Type B pancreatic cell (in vitro differentiated cells): Measurements from ENCODE around the gene MRPL9. TPM values are rescaled to one million over a fixed set of nuclear protein-coding genes. Genes with fewer than 3 reads are reported as not detected.
A peak's percentile ranks its signal among the peaks of the same experiment; 100 is the strongest.

ENCODE experiments used
- DNase-seq: peaks from one replicate; pipeline ENCODE4 v3.0.0; 2021; ENCODE audit warnings: mixed read lengths; ENCODE audit not compliant: unreplicated experiment; ENCODE audit errors: extremely low spot score
- H3K27ac Mint-ChIP-seq: 2 replicates; pipeline ENCODE4 v1.8.0; 2021; ENCODE audit warnings: mild to moderate bottlenecking, mixed read lengths
- H3K27me3 Mint-ChIP-seq: 2 replicates; pipeline ENCODE4 v1.8.0; 2021; ENCODE audit warnings: mixed read lengths
- H3K36me3 Mint-ChIP-seq: 2 replicates; pipeline ENCODE4 v1.8.0; 2021; ENCODE audit warnings: mixed read lengths
- H3K4me1 Mint-ChIP-seq: one replicate; pipeline ENCODE4 v1.8.0; 2021; ENCODE audit warnings: mixed read lengths; ENCODE audit not compliant: unreplicated experiment
- H3K4me3 Mint-ChIP-seq: 2 replicates; pipeline ENCODE4 v1.8.0; 2021; ENCODE audit warnings: mild to moderate bottlenecking, mixed read lengths
- H3K9me3 Mint-ChIP-seq: 2 replicates; pipeline ENCODE4 v1.8.0; 2021; ENCODE audit warnings: mixed read lengths
- CTCF ChIP-seq: fragments of 200-600 bp; sonication (generic); conservative IDR thresholded peaks from 2 replicates; pipeline ENCODE4 v1.5.0; 2021; ENCODE audit warnings: antibody characterized with exemption, mild to moderate bottlenecking
- total RNA-seq: library from RNA; stranded (reverse); gene quantifications from 2 replicates; pipeline ENCODE4 v1.2.1, GENCODE V29; 2021; ENCODE audit warnings: low replicate concordance

The MRPL9 gene
- total RNA-seq, 1 donor from 2014 or later, result 92.1 TPM

GRCh38 chr1:151728151-151729054 lies 34.9 kb downstream of the MRPL9 start:
- H3K27me3 Mint-ChIP-seq, result peaks cover 53% of the 10 kb centered on the region
- H3K36me3 Mint-ChIP-seq, result no peaks in the 10 kb centered on the region
- H3K9me3 Mint-ChIP-seq, result no peaks in the 10 kb centered on the region
- no peak overlapping the region for H3K27ac Mint-ChIP-seq
- peaks cover 5% of the 10 kb centered on the region for H3K4me1 Mint-ChIP-seq
- DNase-seq, result no peak
- peak overlapping the region; percentile 62 for H3K4me3 Mint-ChIP-seq
- no peak for TF ChIP-seq CTCF

- peaks cover 85% of the 10 kb centered on the region for H3K27me3 Mint-ChIP-seq
- no peaks in the 10 kb centered on the region for H3K36me3 Mint-ChIP-seq
- TF ChIP-seq CTCF, result no peak
- no peaks in the 10 kb centered on the region for H3K9me3 Mint-ChIP-seq
- peaks cover 10% of the 10 kb centered on the region for H3K4me1 Mint-ChIP-seq
- no peak for DNase-seq
- no peak overlapping the region for H3K4me3 Mint-ChIP-seq
- H3K27ac Mint-ChIP-seq, result no peak overlapping the region
Measured at GRCh38 chr1:151723726-151724370, 39.4 kb downstream of the MRPL9 start.

- DNase-seq, result no peak
- no peak for TF ChIP-seq CTCF
- Mint-ChIP-seq H3K27me3 (peaks cover 88% of the 10 kb centered on the region), H3K27ac (no peak overlapping the region), H3K4me1 (peaks cover 20% of the 10 kb centered on the region), H3K36me3 (no peaks in the 10 kb centered on the region), H3K9me3 (no peaks in the 10 kb centered on the region), H3K4me3 (peak overlapping the region; percentile 82)
Measured at GRCh38 chr1:151721788-151722510, 41.3 kb downstream of the MRPL9 start.

- Mint-ChIP-seq H3K9me3 (no peaks in the 10 kb centered on the region), H3K27ac (peak within 1 kb of the TSS; percentile 67), H3K27me3 (peaks cover 86% of the 10 kb centered on the region), H3K4me3 (peak within 1 kb of the TSS; percentile 82), H3K4me1 (peaks cover 24% of the 10 kb centered on the region), H3K36me3 (no peaks in the 10 kb centered on the region)
- no peak for DNase-seq
- no peak for TF ChIP-seq CTCF
Measured at GRCh38 chr1:151720974-151721787, 42.1 kb downstream of the MRPL9 start, which contains the start of gene RIIAD1. Gene RIIAD1, plus strand, starts transcription at chr1:151721522. Its CDS starts 15 bp downstream, at chr1:151721537.

- H3K27me3 Mint-ChIP-seq, result peaks cover 87% of the 10 kb centered on the region
- TF ChIP-seq CTCF, result no peak
- H3K4me3 Mint-ChIP-seq, result peak overlapping the region; percentile 58
- no peak for DNase-seq
- peak overlapping the region; percentile 67 for H3K27ac Mint-ChIP-seq
- peaks cover 24% of the 10 kb centered on the region for H3K4me1 Mint-ChIP-seq
- no peaks in the 10 kb centered on the region for H3K36me3 Mint-ChIP-seq
- H3K9me3 Mint-ChIP-seq, result no peaks in the 10 kb centered on the region
Measured at GRCh38 chr1:151720554-151720953, 42.7 kb downstream of the MRPL9 start.
